Natural killer cell (primary cell): ENCODE measurements around the gene TRERF1. TPM values are rescaled to one million over a fixed set of nuclear protein-coding genes. Genes with fewer than 3 reads are reported as not detected.
A peak's percentile ranks its signal among the peaks of the same experiment; 100 is the strongest.

ENCODE experiments used
- ATAC-seq, 3 donors: fragments of 150-1000 bp in 2 of 3; fragments of 200-7000 bp in 1 of 3; cut with Tn5 transposase; 1 replicate in 1 of 3; 2 replicates in 2 of 3; pipeline ENCODE4 v1.10.0; 2021; ENCODE audit warnings: mild to moderate bottlenecking in 2 of 3, moderate library complexity in 2 of 3
- DNase-seq, 2 donors: peaks; one replicate each; pipeline versions ENCODE4 v3.0.0 to v3.0.0-alpha.2; 2013 to 2021; ENCODE audit warnings: mixed read lengths in 1 of 2
- H3K27ac ChIP-seq: one replicate; pipeline ENCODE4 v1.5.1; 2013; ENCODE audit warnings: mild to moderate bottlenecking, low read length
- H3K27me3 ChIP-seq: one replicate; pipeline ENCODE4 v1.6.1; 2013; ENCODE audit warnings: low read length; ENCODE audit not compliant: control insufficient read depth, insufficient read depth
- H3K36me3 ChIP-seq: one replicate; pipeline ENCODE4 v1.6.1; 2013; ENCODE audit warnings: low read length; ENCODE audit not compliant: control insufficient read depth, insufficient read depth
- H3K4me1 ChIP-seq: one replicate; pipeline ENCODE4 v1.6.1; 2013; ENCODE audit warnings: low read length; ENCODE audit not compliant: control insufficient read depth, insufficient read depth
- H3K4me3 ChIP-seq: one replicate; pipeline ENCODE4 v1.5.1; 2013; ENCODE audit warnings: low read length
- H3K9me3 ChIP-seq: one replicate; pipeline ENCODE4 v1.6.1; 2013; ENCODE audit warnings: low read length; ENCODE audit not compliant: control insufficient read depth, insufficient read depth
- H3K27ac Mint-ChIP-seq, 2 donors: one replicate each; pipeline ENCODE4 v1.8.0; 2022; ENCODE audit warnings: mild to moderate bottlenecking in 2 of 2, mixed read lengths in 2 of 2, moderate library complexity in 1 of 2
- H3K27me3 Mint-ChIP-seq, 2 donors: one replicate each; pipeline ENCODE4 v1.8.0; 2022; ENCODE audit warnings: low read depth in 2 of 2, mixed read lengths in 2 of 2
- H3K36me3 Mint-ChIP-seq: one replicate; pipeline ENCODE4 v1.8.0; 2022; ENCODE audit warnings: mixed read lengths
- H3K4me1 Mint-ChIP-seq, 2 donors: one replicate each; pipeline ENCODE4 v1.8.0; 2022; ENCODE audit warnings: mixed read lengths in 2 of 2
- H3K4me3 Mint-ChIP-seq: one replicate; pipeline ENCODE4 v1.8.0; 2022; ENCODE audit warnings: mild to moderate bottlenecking, moderate library complexity, mixed read lengths
- H3K9me3 Mint-ChIP-seq, 2 donors: one replicate each; pipeline ENCODE4 v1.8.0; 2022; ENCODE audit warnings: mixed read lengths in 2 of 2
- CTCF ChIP-seq: fragments of 200-600 bp; IDR thresholded peaks from one replicate; pipeline ENCODE4 v1.8.0; 2022; ENCODE audit warnings: antibody characterized with exemption
- WGBS: methylation state at CpG from one replicate; pipeline ENCODE4 v1.1.7; 2013; ENCODE audit warnings: missing lambda C conversion rate; ENCODE audit not compliant: insufficient coverage; 5-methylcytosine and 5-hydroxymethylcytosine counted together
- intact Hi-C: fragments of 100-400 bp; cut with micrococcal nuclease; formaldehyde crosslinking; loops from one replicate; pipeline ENCODE4 v1.14.2; 2022
- total RNA-seq, 4 donors: library from RNA; stranded (reverse); fragments of 120-200 nt in 1 of 4; gene quantifications; one replicate each; pipeline versions ENCODE4 v1.2.3 to v1.2.4, GENCODE V29; 2013 to 2022

TRERF1 gene
- total RNA-seq, 3 donors from 2014 or later (not counting 1 experiment from before 2014, with no cell fraction given) = 34.6 to 42.3 (median 38.6) TPM

GRCh38 chr6:42271834-42272805 lies 179.6 kb downstream of the TRERF1 start:
- Mint-ChIP-seq H3K4me3 (no peak overlapping the region), H3K9me3 (no peaks in the 10 kb centered on the region), H3K27me3 (no peaks in the 10 kb centered on the region), H3K36me3 (no peaks in the 10 kb centered on the region), H3K27ac (peak overlapping the region; percentile 58 to 67), H3K4me1 (peaks cover 45 to 61% of the 10 kb centered on the region in 2 donors)
- Histone ChIP-seq H3K9me3 (no peaks in the 10 kb centered on the region), H3K36me3 (peaks cover 7% of the 10 kb centered on the region), H3K27me3 (no peaks in the 10 kb centered on the region), H3K4me1 (peaks cover 38% of the 10 kb centered on the region), H3K27ac (no peak overlapping the region), H3K4me3 (no peak overlapping the region)
- no peak for ATAC-seq
- WGBS = 88% methylated on average over 7 of the region's 7 CpGs
- TF ChIP-seq CTCF = no peak
- intact Hi-C loops = no loop called here
- no peak for DNase-seq

- Histone ChIP-seq H3K27ac (no peak overlapping the region), H3K4me3 (no peak overlapping the region), H3K4me1 (peaks cover 19% of the 10 kb centered on the region), H3K36me3 (peaks cover 7% of the 10 kb centered on the region), H3K9me3 (no peaks in the 10 kb centered on the region), H3K27me3 (no peaks in the 10 kb centered on the region)
- ATAC-seq = no peak
- Mint-ChIP-seq H3K36me3 (no peaks in the 10 kb centered on the region), H3K4me1 (peaks cover 29 to 42% of the 10 kb centered on the region in 2 donors), H3K27ac (peak overlapping the region in 1 of 2 donors; percentile 68), H3K9me3 (no peaks in the 10 kb centered on the region), H3K4me3 (no peak overlapping the region), H3K27me3 (no peaks in the 10 kb centered on the region)
- no peak for DNase-seq
- no peak for TF ChIP-seq CTCF
- intact Hi-C loops = no loop called here
- 87% methylated on average over 2 of the region's 4 CpGs for WGBS
These were observed 181.7 kb downstream of the TRERF1 start for GRCh38 chr6:42269974-42270510.

DNA sequence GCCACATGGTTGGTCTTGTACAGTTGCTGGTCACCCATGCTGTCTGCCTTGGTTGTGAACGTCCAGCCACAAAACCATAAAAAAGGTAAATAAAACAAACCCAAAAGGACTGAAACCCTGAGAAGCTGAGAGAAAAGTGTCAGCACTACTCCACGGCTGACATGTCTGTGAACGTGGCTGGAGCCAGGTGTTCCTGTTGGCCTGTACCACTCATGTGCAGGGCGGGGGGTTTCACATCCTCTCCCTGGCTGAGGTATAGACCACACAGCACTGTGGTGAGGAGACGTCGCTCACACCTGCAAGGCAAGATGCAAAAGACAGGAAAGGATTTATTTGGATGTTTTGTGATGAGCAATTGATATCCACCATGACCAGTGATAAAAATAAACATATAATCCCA lies 182.2 kb downstream of the TRERF1 start:
- Histone ChIP-seq H3K9me3 (no peaks in the 10 kb centered on the region), H3K27ac (peak overlapping the region; percentile 28), H3K36me3 (peaks cover 9% of the 10 kb centered on the region), H3K4me3 (no peak overlapping the region), H3K27me3 (no peaks in the 10 kb centered on the region), H3K4me1 (peaks cover 19% of the 10 kb centered on the region)
- H3K4me3 Mint-ChIP-seq = no peak overlapping the region
- intact Hi-C loops = no loop called here
- peaks cover 26 to 39% of the 10 kb centered on the region in 2 donors for H3K4me1 Mint-ChIP-seq
- DNase-seq (peak in 1 of 2 donors; percentile 47), ATAC-seq (peak; percentile 56 to 69 (median 61))
- no peak for TF ChIP-seq CTCF
- 21% methylated on average over 4 of the region's 6 CpGs for WGBS
- H3K27me3 Mint-ChIP-seq = no peaks in the 10 kb centered on the region
- no peaks in the 10 kb centered on the region for H3K36me3 Mint-ChIP-seq
- H3K9me3 Mint-ChIP-seq = no peaks in the 10 kb centered on the region
- H3K27ac Mint-ChIP-seq = peak overlapping the region in 1 of 2 donors; percentile 68
